Measurements from ENCODE around the gene THAP3. TPM values are rescaled to one million over a fixed set of nuclear protein-coding genes. Genes with fewer than 3 reads are reported as not detected.

THAP3 gene
- total and polyA plus RNA-seq, 4 experiments from 2014 or later: 13.5 to 34.5 (median 24.1) TPM

DNA sequence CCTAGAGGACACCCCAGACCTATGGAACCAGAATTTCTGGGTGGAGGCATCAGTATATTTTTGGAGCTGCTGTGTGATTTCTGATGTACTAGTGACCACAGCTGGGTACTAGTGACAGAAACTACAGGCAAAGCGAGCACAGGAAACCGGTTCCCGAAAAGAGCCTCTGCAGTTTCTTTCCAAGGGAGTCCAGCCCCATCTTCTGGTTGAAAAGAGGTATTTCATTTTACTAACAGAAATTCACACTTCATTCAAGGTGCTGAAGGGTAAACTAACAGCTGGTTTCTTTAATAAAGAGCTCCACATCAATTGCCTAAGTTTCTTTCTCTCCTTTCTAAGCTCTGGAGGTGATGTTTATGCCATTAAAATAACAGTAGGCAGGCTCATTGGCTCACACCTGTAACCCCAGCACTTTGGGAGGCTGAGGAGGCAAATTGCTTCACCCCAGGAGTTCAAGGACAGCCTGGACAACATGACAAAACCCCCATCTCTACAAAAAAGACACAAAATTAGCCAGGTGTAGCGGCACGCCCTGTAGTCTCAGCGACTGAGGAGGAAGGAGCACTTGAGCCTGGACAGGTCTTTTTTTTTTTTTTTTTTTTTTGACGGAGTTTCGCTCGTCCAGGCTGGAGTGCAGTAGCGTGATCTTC is 22.0 kb downstream of the THAP3 start:
- Mint-ChIP-seq H3K4me1 (peaks cover 0 to 5% (median 3%) of the 10 kb centered on the region in 4 donors), H3K27ac (peak overlapping the region in 2 of 7 donors; percentile 10 to 19), H3K4me3 (no peak overlapping the region), H3K27me3 (no peaks in the 10 kb centered on the region), H3K9me3 (no peaks in the 10 kb centered on the region), H3K36me3 (peaks cover 12 to 30% of the 10 kb centered on the region in 2 donors)
- POLR2A ChIA-PET (ENCODE audit: partially characterized antibody): interaction anchor here (1.0 to 1.4 kb wide), 3 partner anchors 44 to 92 kb away, joined by 3 to 4 read pairs (median 4); partner anchors contain the start of genes NOL9 and ZBTB48
- peak in 4 of 5 donors; percentile 53 to 59 (median 56) for DNase-seq
- CTCF ChIA-PET (ENCODE audit: partially characterized antibody): interaction anchor here (0.7 to 9.9 kb wide), 35 partner anchors 9 to 400 kb away, joined by 3 to 158 read pairs (median 4); partner anchors contain the start of genes KLHL21, NOL9, PLEKHG5 and TAS1R1
- no peaks in the 10 kb centered on the region for H3K9me3 ChIP-seq (ENCODE audit: control insufficient read depth in 1 of 2, low read length in 2 of 2)
- no peaks in the 10 kb centered on the region for H3K27me3 ChIP-seq (ENCODE audit: insufficient read depth, low read length)
- H3K27ac ChIP-seq (ENCODE audit: low read depth, low read length): no peak overlapping the region
- peaks cover 6% of the 10 kb centered on the region for H3K4me1 ChIP-seq (ENCODE audit: insufficient read depth, low read length)
- peaks cover 16% of the 10 kb centered on the region for H3K36me3 ChIP-seq (ENCODE audit: insufficient read depth, low read length)
- intact Hi-C loops (cut with micrococcal nuclease): loop anchor here (1.0 to 2.0 kb wide), 5 partner anchors 22 to 223 kb away; partner anchors contain the start of genes NOL9 and THAP3
- H3K4me3 ChIP-seq (ENCODE audit: low read length in 2 of 2): no peak overlapping the region

GRCh38 chr1:6648556-6648955 is 23.9 kb downstream of the THAP3 start:
- Histone ChIP-seq H3K9me3 (ENCODE audit: control insufficient read depth in 1 of 2, low read length in 2 of 2) (no peaks in the 10 kb centered on the region), H3K36me3 (ENCODE audit: insufficient read depth, low read length) (peaks cover 25% of the 10 kb centered on the region), H3K27me3 (ENCODE audit: insufficient read depth, low read length) (no peaks in the 10 kb centered on the region), H3K4me1 (ENCODE audit: insufficient read depth, low read length) (peaks cover 6% of the 10 kb centered on the region), H3K4me3 (ENCODE audit: low read length in 2 of 2) (no peak overlapping the region), H3K27ac (ENCODE audit: low read depth, low read length) (no peak overlapping the region)
- ChIA-PET CTCF (ENCODE audit: partially characterized antibody) (interaction anchor here (0.9 to 9.9 kb wide), 4 partner anchors 94 to 226 kb away, joined by 3 to 158 read pairs (median 31); partner anchors contain the start of genes NOL9, PLEKHG5 and TAS1R1), POLR2A (ENCODE audit: partially characterized antibody) (interaction anchor here (1.0 kb wide), 1 partner anchor 149 kb away, joined by 3 read pairs; no protein-coding TSS in a partner anchor)
- H3K36me3 Mint-ChIP-seq: peaks cover 10 to 30% of the 10 kb centered on the region in 2 donors
- intact Hi-C loops (cut with micrococcal nuclease): no loop called here
- H3K9me3 Mint-ChIP-seq: no peaks in the 10 kb centered on the region
- H3K27me3 Mint-ChIP-seq: no peaks in the 10 kb centered on the region
- no peak overlapping the region for H3K27ac Mint-ChIP-seq
- DNase-seq: no peak
- H3K4me3 Mint-ChIP-seq: no peak overlapping the region
- H3K4me1 Mint-ChIP-seq: peaks cover 0 to 5% (median 3%) of the 10 kb centered on the region in 4 donors

GRCh38 chr1:6651909-6652308 is 27.2 kb downstream of the THAP3 start:
- Mint-ChIP-seq H3K27me3 (no peaks in the 10 kb centered on the region), H3K4me1 (peaks cover 0 to 2% (median under 1%) of the 10 kb centered on the region in 4 donors), H3K36me3 (peaks cover 12 to 22% of the 10 kb centered on the region in 2 donors), H3K27ac (peak overlapping the region in 1 of 7 donors; percentile 59), H3K4me3 (no peak overlapping the region), H3K9me3 (no peaks in the 10 kb centered on the region)
- Histone ChIP-seq H3K27ac (ENCODE audit: low read depth, low read length) (no peak overlapping the region), H3K4me1 (ENCODE audit: insufficient read depth, low read length) (peaks cover 1% of the 10 kb centered on the region), H3K36me3 (ENCODE audit: insufficient read depth, low read length) (peaks cover 26% of the 10 kb centered on the region), H3K4me3 (ENCODE audit: low read length in 2 of 2) (no peak overlapping the region), H3K9me3 (ENCODE audit: control insufficient read depth in 1 of 2, low read length in 2 of 2) (no peaks in the 10 kb centered on the region), H3K27me3 (ENCODE audit: insufficient read depth, low read length) (no peaks in the 10 kb centered on the region)
- no peak for DNase-seq
- ChIA-PET POLR2A (ENCODE audit: partially characterized antibody) (no interaction called here), CTCF (ENCODE audit: partially characterized antibody) (interaction anchor here (9.9 kb wide), 1 partner anchor 163 kb away, joined by 158 read pairs; the partner anchor contains the start of gene PLEKHG5)
- intact Hi-C loops (cut with micrococcal nuclease): no loop called here

DNA sequence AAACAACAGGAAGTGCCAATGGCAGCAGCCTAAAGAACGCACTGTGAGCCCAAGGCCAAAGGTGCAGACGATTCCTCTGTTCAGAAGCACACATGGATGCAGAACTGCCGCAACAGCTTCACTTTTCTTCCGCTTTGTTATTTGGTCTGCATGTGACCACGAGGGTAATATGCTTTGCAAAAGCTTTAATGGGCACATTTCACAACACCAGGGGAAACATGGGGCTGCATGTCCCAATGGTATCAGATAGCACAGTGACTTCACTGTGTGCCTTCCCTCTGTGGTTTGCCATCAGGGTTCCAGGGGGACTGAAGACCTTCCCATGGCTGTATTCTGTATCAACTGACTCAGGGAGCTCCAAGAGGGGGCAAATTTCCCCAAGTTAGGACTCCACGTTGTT is 28.3 kb downstream of the THAP3 start:
- H3K9me3 ChIP-seq (ENCODE audit: control insufficient read depth in 1 of 2, low read length in 2 of 2): no peaks in the 10 kb centered on the region
- ChIA-PET CTCF (ENCODE audit: partially characterized antibody) (interaction anchor here (1.2 kb wide), 1 partner anchor 98 kb away, joined by 4 read pairs; the partner anchor contains the start of genes NOL9 and TAS1R1), POLR2A (ENCODE audit: partially characterized antibody) (no interaction called here)
- Mint-ChIP-seq H3K4me3 (no peak overlapping the region), H3K27ac (no peak overlapping the region), H3K36me3 (peaks cover 12 to 23% of the 10 kb centered on the region in 2 donors), H3K27me3 (no peaks in the 10 kb centered on the region), H3K4me1 (peaks cover 0 to 3% (median under 1%) of the 10 kb centered on the region in 4 donors), H3K9me3 (no peaks in the 10 kb centered on the region)
- no peak overlapping the region for H3K27ac ChIP-seq (ENCODE audit: low read depth, low read length)
- intact Hi-C loops (cut with micrococcal nuclease): no loop called here
- no peak overlapping the region for H3K4me3 ChIP-seq (ENCODE audit: low read length in 2 of 2)
- peaks cover 26% of the 10 kb centered on the region for H3K36me3 ChIP-seq (ENCODE audit: insufficient read depth, low read length)
- peaks cover 3% of the 10 kb centered on the region for H3K4me1 ChIP-seq (ENCODE audit: insufficient read depth, low read length)
- DNase-seq: no peak
- no peaks in the 10 kb centered on the region for H3K27me3 ChIP-seq (ENCODE audit: insufficient read depth, low read length)

- no peak overlapping the region for H3K27ac ChIP-seq (ENCODE audit: low read depth, low read length)
- ChIA-PET CTCF (ENCODE audit: partially characterized antibody) (interaction anchor here (1.2 kb wide), 1 partner anchor 99 kb away, joined by 4 read pairs; the partner anchor contains the start of genes NOL9 and TAS1R1), POLR2A (ENCODE audit: partially characterized antibody) (interaction anchor here (0.8 kb wide), 1 partner anchor 193 kb away, joined by 3 read pairs; no protein-coding TSS in a partner anchor)
Observed at GRCh38 chr1:6653436-6654290, 29.0 kb downstream of the THAP3 start.

GRCh38 chr1:6657138-6657537 is 32.5 kb downstream of the THAP3 start:
- Mint-ChIP-seq H3K4me3 (no peak overlapping the region), H3K36me3 (peaks cover 12 to 22% of the 10 kb centered on the region in 2 donors), H3K9me3 (no peaks in the 10 kb centered on the region), H3K27me3 (no peaks in the 10 kb centered on the region), H3K4me1 (peaks cover 2 to 16% (median 4%) of the 10 kb centered on the region in 4 donors), H3K27ac (peak overlapping the region in 2 of 7 donors; percentile 29 to 48)
- Histone ChIP-seq H3K4me1 (ENCODE audit: insufficient read depth, low read length) (peaks cover 3% of the 10 kb centered on the region), H3K36me3 (ENCODE audit: insufficient read depth, low read length) (peaks cover 18% of the 10 kb centered on the region), H3K27ac (ENCODE audit: low read depth, low read length) (no peak overlapping the region), H3K27me3 (ENCODE audit: insufficient read depth, low read length) (no peaks in the 10 kb centered on the region), H3K4me3 (ENCODE audit: low read length in 2 of 2) (no peak overlapping the region), H3K9me3 (ENCODE audit: control insufficient read depth in 1 of 2, low read length in 2 of 2) (no peaks in the 10 kb centered on the region)
- POLR2A ChIA-PET (ENCODE audit: partially characterized antibody): no interaction called here
- CTCF ChIA-PET (ENCODE audit: partially characterized antibody): interaction anchor here (3.0 kb wide), 1 partner anchor 10 kb away, joined by 10 read pairs; no protein-coding TSS in a partner anchor
- DNase-seq: no peak
- intact Hi-C loops (cut with micrococcal nuclease): no loop called here

More at GRCh38 chr1:6653436-6654290, 29.0 kb downstream of the THAP3 start:
- Histone ChIP-seq H3K9me3 (ENCODE audit: control insufficient read depth in 1 of 2, low read length in 2 of 2) (no peaks in the 10 kb centered on the region), H3K4me1 (ENCODE audit: insufficient read depth, low read length) (peaks cover 3% of the 10 kb centered on the region), H3K27me3 (ENCODE audit: insufficient read depth, low read length) (no peaks in the 10 kb centered on the region), H3K36me3 (ENCODE audit: insufficient read depth, low read length) (peaks cover 26% of the 10 kb centered on the region), H3K4me3 (ENCODE audit: low read length in 2 of 2) (no peak overlapping the region)
- H3K9me3 Mint-ChIP-seq: no peaks in the 10 kb centered on the region
- H3K27me3 Mint-ChIP-seq: no peaks in the 10 kb centered on the region
- peak overlapping the region in 2 of 7 donors; percentile 36 for H3K27ac Mint-ChIP-seq
- H3K4me1 Mint-ChIP-seq: peaks cover 0 to 3% (median under 1%) of the 10 kb centered on the region in 4 donors
- intact Hi-C loops (cut with micrococcal nuclease): no loop called here
- DNase-seq: no peak
- H3K4me3 Mint-ChIP-seq: no peak overlapping the region
- H3K36me3 Mint-ChIP-seq: peaks cover 12 to 24% of the 10 kb centered on the region in 2 donors
